Smooth muscle cell (in vitro differentiated cells): ENCODE results near the gene S100PBP. TPM values are rescaled to one million over a fixed set of nuclear protein-coding genes. Genes with fewer than 3 reads are reported as not detected.

Experiments used
- DNase-seq: peaks from one replicate; lab custom pipeline; 2025; ENCODE audit not compliant: unreplicated experiment; lab: John Stamatoyannopoulos, UW
- H2AFZ ChIP-seq: fragments of 200-600 bp; sonication (generic); 2 replicates; pipeline ENCODE4 v1.6.0; 2016; ENCODE audit warnings: antibody characterized with exemption, low read depth, mild to moderate bottlenecking
- H3F3A ChIP-seq: fragments of 200-600 bp; sonication (generic); 2 replicates; pipeline ENCODE4 v1.6.0; 2017; ENCODE audit warnings: antibody characterized with exemption, low read depth
- H3K27ac ChIP-seq: fragments of 200-600 bp; sonication (generic); 2 replicates; pipeline ENCODE4 v1.5.1; 2016; ENCODE audit warnings: low read depth, mild to moderate bottlenecking
- H3K27me3 ChIP-seq: fragments of 200-600 bp; sonication (generic); 2 replicates; pipeline ENCODE4 v1.6.1; 2016; ENCODE audit warnings: low read depth, mild to moderate bottlenecking
- H3K36me3 ChIP-seq: fragments of 200-600 bp; sonication (generic); 2 replicates; pipeline ENCODE4 v1.5.1; 2016; ENCODE audit warnings: low read depth
- H3K4me1 ChIP-seq: fragments of 200-600 bp; sonication (generic); 2 replicates; pipeline ENCODE4 v1.5.1; 2016; ENCODE audit warnings: low read depth
- H3K4me2 ChIP-seq: fragments of 200-600 bp; sonication (generic); 2 replicates; pipeline ENCODE4 v1.6.0; 2016; ENCODE audit warnings: mild to moderate bottlenecking
- H3K4me3 ChIP-seq: fragments of 200-600 bp; sonication (generic); 2 replicates; pipeline ENCODE4 v1.5.1; 2016; ENCODE audit warnings: mild to moderate bottlenecking
- H3K79me2 ChIP-seq: fragments of 200-600 bp; sonication (generic); 2 replicates; pipeline ENCODE4 v1.6.0; 2016; ENCODE audit warnings: low read depth, mild to moderate bottlenecking
- H3K9ac ChIP-seq: fragments of 200-600 bp; sonication (generic); 2 replicates; pipeline ENCODE4 v1.6.0; 2016; ENCODE audit warnings: low read depth
- H3K9me3 ChIP-seq: fragments of 200-600 bp; sonication (generic); replicated peaks from 2 replicates; pipeline ENCODE4 v1.5.1; 2016; ENCODE audit warnings: low read depth
- H4K20me1 ChIP-seq: fragments of 200-600 bp; sonication (generic); 2 replicates; pipeline ENCODE4 v1.6.0; 2016; ENCODE audit warnings: low read depth
- whole genome bisulfite sequencing: methylation state at CpG from one replicate; pipeline ENCODE4 v1.1.7; 2016; ENCODE audit warnings: low lambda C conversion rate; 5-methylcytosine and 5-hydroxymethylcytosine counted together
- polyA plus RNA-seq: library from polyadenylated mRNA; unstranded; fragments of >200 nt; fragmentation: Nextera tagmentation; extraction: Ambion mirVana; gene quantifications from 2 replicates; pipeline ENCODE4 v1.2.1, GENCODE V29; 2016
- total RNA-seq: library from RNA; depleted of rRNA; stranded (reverse); fragments of >200 nt; gene quantifications from 2 replicates; pipeline ENCODE4 v1.2.3, GENCODE V29; 2014
- TF ChIP-seq, protein P1 (sequence below): fragments of 200-600 bp; sonication (generic); IDR thresholded peaks from 2 replicates; pipeline ENCODE4 v1.5.1; 2017; ENCODE audit warnings: borderline replicate concordance, mild to moderate bottlenecking, antibody characterized with exemption; ENCODE audit not compliant: insufficient read depth, poor library complexity, severe bottlenecking

S100PBP gene
- total and polyA plus RNA-seq, 2 experiments from 2014 or later = 22.1 to 39.1 TPM

DNA sequence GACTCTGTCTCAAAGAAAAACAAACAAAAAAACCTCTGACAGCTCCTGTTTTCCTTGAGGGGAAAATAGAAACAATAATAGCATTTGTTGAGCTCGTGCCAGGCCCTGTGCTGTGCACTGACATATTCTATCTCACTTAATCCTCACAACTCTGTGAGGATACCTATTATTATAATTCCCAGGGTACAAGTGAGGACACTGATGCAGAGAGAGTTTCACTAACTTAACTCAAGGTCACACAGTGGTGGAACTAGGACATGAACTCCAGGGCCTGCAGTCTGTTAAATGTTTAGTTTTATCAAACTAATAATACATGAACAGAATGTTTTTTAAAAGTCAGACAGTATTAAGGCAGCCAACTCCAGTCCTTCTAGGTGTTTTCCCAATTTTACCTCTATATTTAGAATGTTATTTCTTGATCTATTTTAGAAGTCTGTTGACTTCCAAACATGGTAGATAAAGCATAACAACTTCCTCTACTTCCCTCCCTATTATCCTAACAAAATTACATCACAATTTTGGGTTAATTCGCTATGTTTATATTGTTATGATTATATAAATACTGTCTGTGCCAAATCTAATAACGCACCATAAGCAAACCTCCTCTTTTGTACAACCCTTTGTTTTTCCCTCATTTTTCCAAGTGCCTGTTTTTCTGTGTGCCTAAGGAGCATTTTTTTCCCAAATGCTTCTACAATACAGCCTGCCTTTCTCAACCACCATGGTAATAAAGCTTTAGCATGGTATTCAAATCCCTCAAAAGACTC lies 48.4 kb downstream of the S100PBP start:
- Histone ChIP-seq H3K9me3 (no peaks in the 10 kb centered on the region), H3K4me3 (no peak overlapping the region), H3K4me2 (no peak overlapping the region), H2AFZ (no peak overlapping the region), H3K79me2 (no peaks in the 10 kb centered on the region), H3K27ac (no peak overlapping the region), H4K20me1 (no peaks in the 10 kb centered on the region), H3K9ac (no peak overlapping the region), H3K27me3 (peaks cover 12% of the 10 kb centered on the region), H3K4me1 (no peaks in the 10 kb centered on the region), H3K36me3 (no peaks in the 10 kb centered on the region), H3F3A (no peaks in the 10 kb centered on the region)
- TF ChIP-seq, protein P1, sequence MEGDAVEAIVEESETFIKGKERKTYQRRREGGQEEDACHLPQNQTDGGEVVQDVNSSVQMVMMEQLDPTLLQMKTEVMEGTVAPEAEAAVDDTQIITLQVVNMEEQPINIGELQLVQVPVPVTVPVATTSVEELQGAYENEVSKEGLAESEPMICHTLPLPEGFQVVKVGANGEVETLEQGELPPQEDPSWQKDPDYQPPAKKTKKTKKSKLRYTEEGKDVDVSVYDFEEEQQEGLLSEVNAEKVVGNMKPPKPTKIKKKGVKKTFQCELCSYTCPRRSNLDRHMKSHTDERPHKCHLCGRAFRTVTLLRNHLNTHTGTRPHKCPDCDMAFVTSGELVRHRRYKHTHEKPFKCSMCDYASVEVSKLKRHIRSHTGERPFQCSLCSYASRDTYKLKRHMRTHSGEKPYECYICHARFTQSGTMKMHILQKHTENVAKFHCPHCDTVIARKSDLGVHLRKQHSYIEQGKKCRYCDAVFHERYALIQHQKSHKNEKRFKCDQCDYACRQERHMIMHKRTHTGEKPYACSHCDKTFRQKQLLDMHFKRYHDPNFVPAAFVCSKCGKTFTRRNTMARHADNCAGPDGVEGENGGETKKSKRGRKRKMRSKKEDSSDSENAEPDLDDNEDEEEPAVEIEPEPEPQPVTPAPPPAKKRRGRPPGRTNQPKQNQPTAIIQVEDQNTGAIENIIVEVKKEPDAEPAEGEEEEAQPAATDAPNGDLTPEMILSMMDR = no peak
- 92% methylated on average over 3 of the region's 3 CpGs for WGBS
- DNase-seq = no peak

DNA sequence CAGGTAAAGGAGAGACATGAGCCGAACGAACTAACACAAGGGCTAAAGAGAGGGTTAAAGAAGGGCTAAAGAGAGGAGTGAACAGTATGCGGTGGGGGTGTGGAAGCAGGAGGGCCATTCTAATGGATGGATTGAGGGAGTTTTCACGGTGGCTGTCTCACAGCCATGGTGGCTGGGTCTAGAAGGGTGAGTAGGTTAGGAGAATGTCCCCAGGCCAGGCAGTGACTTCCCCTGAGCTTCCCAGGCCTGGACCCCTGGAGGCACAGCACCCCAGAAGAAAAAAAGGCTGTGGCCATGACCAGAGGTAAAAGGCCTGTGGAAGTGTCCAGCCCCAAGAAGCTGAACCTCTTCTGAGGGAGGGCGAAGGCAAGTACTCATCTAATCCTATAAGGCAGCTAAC lies 49.7 kb downstream of the S100PBP start:
- H3K4me3 ChIP-seq = no peak overlapping the region
- H2AFZ ChIP-seq = no peak overlapping the region
- H3K27ac ChIP-seq = no peak overlapping the region
- no peak overlapping the region for H3K9ac ChIP-seq
- no peaks in the 10 kb centered on the region for H3K9me3 ChIP-seq
- WGBS = 93% methylated on average over 5 of the region's 5 CpGs
- peaks cover 23% of the 10 kb centered on the region for H3K27me3 ChIP-seq
- no peaks in the 10 kb centered on the region for H3K79me2 ChIP-seq
- TF ChIP-seq, protein P1 = no peak
- H3K4me1 ChIP-seq = peaks cover 11% of the 10 kb centered on the region
- no peak for DNase-seq
- no peaks in the 10 kb centered on the region for H3F3A ChIP-seq
- no peaks in the 10 kb centered on the region for H3K36me3 ChIP-seq
- H4K20me1 ChIP-seq = no peaks in the 10 kb centered on the region
- H3K4me2 ChIP-seq = no peak overlapping the region

DNA sequence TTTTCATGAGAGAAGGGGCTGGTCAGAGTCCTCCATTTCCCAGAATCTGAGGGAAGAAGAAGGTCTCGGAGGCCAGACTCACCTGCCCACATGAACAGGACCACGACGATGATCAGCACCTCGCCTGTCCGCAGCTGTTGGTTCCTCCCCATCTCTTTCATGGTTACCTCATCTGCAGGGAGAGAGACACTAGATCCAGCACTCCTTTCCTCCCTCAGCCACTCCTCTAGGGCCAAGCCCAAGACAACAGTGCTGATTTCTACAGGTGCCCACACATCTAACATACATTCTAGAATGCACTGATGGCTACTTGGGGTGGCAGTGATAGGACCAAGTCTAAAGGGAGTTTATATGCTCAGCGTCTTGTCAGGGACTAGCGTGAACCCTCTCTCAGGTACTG lies 50.2 kb downstream of the S100PBP start:
- no peak for DNase-seq
- H2AFZ ChIP-seq = no peak overlapping the region
- WGBS = 94% methylated on average over 7 of the region's 7 CpGs

More for the DNA sequence above, 50.2 kb downstream of the S100PBP start:
- Histone ChIP-seq H3K27me3 (peaks cover 24% of the 10 kb centered on the region), H3K4me2 (no peak overlapping the region), H4K20me1 (no peaks in the 10 kb centered on the region), H3K4me1 (peaks cover 14% of the 10 kb centered on the region), H3K9ac (no peak overlapping the region), H3K9me3 (no peaks in the 10 kb centered on the region), H3K27ac (no peak overlapping the region), H3K4me3 (no peak overlapping the region), H3F3A (no peaks in the 10 kb centered on the region), H3K36me3 (no peaks in the 10 kb centered on the region), H3K79me2 (no peaks in the 10 kb centered on the region)
- TF ChIP-seq, protein P1 = no peak
